Transverse colon (tissue), 4 donors: Measurements from ENCODE around the gene DNAH5.

Source experiments
- POLR2AphosphoS5 ChIP-seq, 3 donors: sonication (generic); formaldehyde crosslinking; IDR thresholded peaks; one replicate each; pipeline ENCODE4 v1.6.1; 2016; ENCODE audit warnings: antibody characterized with exemption in 3 of 3
- TF ChIP-seq, protein P1 (sequence below), 5 experiments: fragments of 200-600 bp in 3 of 5; fragments of 450-650 bp in 2 of 5; sonication (generic) in 3 of 5; IDR thresholded peaks; 1 replicate in 2 of 5; 2 replicates in 3 of 5; pipeline ENCODE4 v1.5.1; 2016 to 2017; ENCODE audit warnings: antibody characterized with exemption in 5 of 5, inconsistent platforms in 3 of 5, mild to moderate bottlenecking in 2 of 5, moderate library complexity in 1 of 5

DNA sequence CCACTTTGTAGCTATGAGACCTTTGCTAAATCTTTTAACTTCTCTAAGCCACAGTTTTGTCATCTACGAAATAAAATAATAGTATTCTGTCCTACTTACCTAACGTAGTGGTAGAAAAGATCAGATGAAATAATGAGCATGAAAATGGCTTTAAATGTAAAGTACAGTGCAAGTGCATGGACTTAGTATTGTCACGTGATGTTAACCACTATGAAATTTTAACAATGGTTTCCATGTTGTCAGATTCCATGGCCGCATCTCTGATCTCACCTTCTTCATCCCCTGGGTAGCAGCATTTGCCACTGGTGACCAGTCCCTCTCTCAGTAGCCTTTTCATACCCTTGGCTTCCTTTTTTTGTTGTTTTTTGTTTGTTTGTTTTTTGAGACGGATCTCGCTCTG is 45.9 kb downstream of the DNAH5 start:
- TF ChIP-seq, protein P1, sequence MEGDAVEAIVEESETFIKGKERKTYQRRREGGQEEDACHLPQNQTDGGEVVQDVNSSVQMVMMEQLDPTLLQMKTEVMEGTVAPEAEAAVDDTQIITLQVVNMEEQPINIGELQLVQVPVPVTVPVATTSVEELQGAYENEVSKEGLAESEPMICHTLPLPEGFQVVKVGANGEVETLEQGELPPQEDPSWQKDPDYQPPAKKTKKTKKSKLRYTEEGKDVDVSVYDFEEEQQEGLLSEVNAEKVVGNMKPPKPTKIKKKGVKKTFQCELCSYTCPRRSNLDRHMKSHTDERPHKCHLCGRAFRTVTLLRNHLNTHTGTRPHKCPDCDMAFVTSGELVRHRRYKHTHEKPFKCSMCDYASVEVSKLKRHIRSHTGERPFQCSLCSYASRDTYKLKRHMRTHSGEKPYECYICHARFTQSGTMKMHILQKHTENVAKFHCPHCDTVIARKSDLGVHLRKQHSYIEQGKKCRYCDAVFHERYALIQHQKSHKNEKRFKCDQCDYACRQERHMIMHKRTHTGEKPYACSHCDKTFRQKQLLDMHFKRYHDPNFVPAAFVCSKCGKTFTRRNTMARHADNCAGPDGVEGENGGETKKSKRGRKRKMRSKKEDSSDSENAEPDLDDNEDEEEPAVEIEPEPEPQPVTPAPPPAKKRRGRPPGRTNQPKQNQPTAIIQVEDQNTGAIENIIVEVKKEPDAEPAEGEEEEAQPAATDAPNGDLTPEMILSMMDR (IDR thresholded peaks at IDR 0.05) = no peak
- TF ChIP-seq POLR2AphosphoS5 (IDR thresholded peaks at IDR 0.05) = no peak
